Transverse colon (tissue), 4 donors: ENCODE measurements around the gene TMOD1. TPM values are rescaled to one million over a fixed set of nuclear protein-coding genes. Genes with fewer than 3 reads are reported as not detected.

Experiments
- DNase-seq: peaks from one replicate; pipeline ENCODE4 v3.0.0-alpha.2; 2019
- H3K27ac ChIP-seq, 4 donors: fragments of 200-600 bp; sonication (generic); 2 replicates each; pipeline ENCODE4 v1.5.1; 2016 to 2018; ENCODE audit warnings: inconsistent platforms in 4 of 4
- H3K27me3 ChIP-seq: fragments of 200-600 bp; sonication (generic); 2 replicates; pipeline ENCODE4 v1.5.1; 2017; ENCODE audit warnings: inconsistent platforms
- H3K36me3 ChIP-seq, 4 donors: fragments of 200-600 bp; sonication (generic); 2 replicates each; pipeline ENCODE4 v1.5.1; 2017 to 2019; ENCODE audit warnings: inconsistent platforms in 4 of 4
- H3K4me1 ChIP-seq, 4 donors: fragments of 200-600 bp; sonication (generic); 2 replicates each; pipeline ENCODE4 v1.5.1; 2017 to 2020; ENCODE audit warnings: inconsistent platforms in 4 of 4
- H3K4me3 ChIP-seq, 4 donors: fragments of 200-600 bp; sonication (generic); 1 replicate in 1 of 4; 2 replicates in 3 of 4; pipeline versions ENCODE4 v1.5.1 to v1.6.1; 2017 to 2019; ENCODE audit warnings: inconsistent platforms in 4 of 4
- H3K9me3 ChIP-seq, 2 donors: fragments of 200-600 bp; sonication (generic); 2 replicates each; pipeline ENCODE4 v1.5.1; 2017 to 2019; ENCODE audit warnings: inconsistent platforms in 2 of 2
- CTCF ChIP-seq, 5 experiments: fragments of 200-600 bp in 3 of 5; fragments of 450-650 bp in 2 of 5; sonication (generic) in 3 of 5; IDR thresholded peaks; 1 replicate in 2 of 5; 2 replicates in 3 of 5; pipeline ENCODE4 v1.5.1; 2016 to 2017; ENCODE audit warnings: antibody characterized with exemption in 5 of 5, inconsistent platforms in 3 of 5, mild to moderate bottlenecking in 2 of 5, moderate library complexity in 1 of 5
- EP300 ChIP-seq: sonication (generic); formaldehyde crosslinking; IDR thresholded peaks from one replicate; pipeline ENCODE4 v1.6.1; 2017; ENCODE audit warnings: antibody characterized with exemption, low read depth
- POLR2A ChIP-seq: fragments of 450-650 bp; IDR thresholded peaks from one replicate; pipeline ENCODE4 v1.6.1; 2016; ENCODE audit warnings: antibody characterized with exemption, mild to moderate bottlenecking, moderate library complexity
- POLR2AphosphoS5 ChIP-seq, 3 donors: sonication (generic); formaldehyde crosslinking; IDR thresholded peaks; one replicate each; pipeline ENCODE4 v1.6.1; 2016; ENCODE audit warnings: antibody characterized with exemption in 3 of 3
- WGBS, 2 donors: methylation state at CpG; one replicate each; pipeline ENCODE4 v1.1.5; 2018; ENCODE audit warnings: low coverage in 1 of 2; 5-methylcytosine and 5-hydroxymethylcytosine counted together
- in situ Hi-C, 4 donors: fragments of 200-750 bp; cut with MboI; loops; one replicate each; pipeline versions ENCODE4 v1.15.0 to v1.15.1; 2017; ENCODE audit warnings: low sequenced_read_pairs in 3 of 4, low pct_ligation_motif_present in 1 of 4, low pct_unique_long_range_greater_than_20kb in 1 of 4
- intact Hi-C: fragments of 100-400 bp; cut with DNase I; formaldehyde crosslinking; loops from one replicate; pipeline ENCODE4 v1.15.1; 2023; ENCODE audit warnings: low total_unique reads
- total RNA-seq, 4 donors: library from RNA; depleted of rRNA; stranded (reverse); fragments of >200 nt; gene quantifications; one replicate each; pipeline ENCODE4 v1.1.0, GENCODE V29; 2016

TMOD1 gene
- total RNA-seq, 4 donors from 2014 or later, result 4.2 to 11.6 (median 7.1) TPM

DNA sequence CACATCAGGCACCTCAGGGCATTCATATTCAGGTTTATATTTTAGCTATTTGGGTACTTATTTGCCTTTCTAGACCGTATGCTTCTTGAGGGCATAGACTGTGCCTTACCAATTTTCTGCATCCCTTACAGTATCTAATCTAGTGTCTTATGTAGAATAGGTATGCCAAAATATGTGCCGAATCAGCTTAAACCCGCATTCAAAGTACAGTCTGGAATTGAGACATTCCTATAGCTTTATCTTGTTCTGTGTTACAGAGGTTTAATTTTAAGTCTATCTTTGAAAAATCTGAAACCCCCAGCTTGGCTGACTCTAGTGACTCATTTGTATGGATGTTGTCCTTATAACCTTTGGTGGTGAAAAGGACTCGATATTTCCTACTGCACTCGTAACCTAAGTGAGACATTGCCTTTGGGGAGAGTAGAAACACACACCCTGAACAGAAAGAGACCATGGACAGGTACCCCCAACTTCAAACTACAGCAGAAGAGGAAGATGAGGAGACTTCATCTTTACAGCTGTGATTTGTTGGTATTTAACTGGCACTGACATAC lies 27.0 kb upstream of the TMOD1 start:
- in situ Hi-C loops, result no loop called here

DNA sequence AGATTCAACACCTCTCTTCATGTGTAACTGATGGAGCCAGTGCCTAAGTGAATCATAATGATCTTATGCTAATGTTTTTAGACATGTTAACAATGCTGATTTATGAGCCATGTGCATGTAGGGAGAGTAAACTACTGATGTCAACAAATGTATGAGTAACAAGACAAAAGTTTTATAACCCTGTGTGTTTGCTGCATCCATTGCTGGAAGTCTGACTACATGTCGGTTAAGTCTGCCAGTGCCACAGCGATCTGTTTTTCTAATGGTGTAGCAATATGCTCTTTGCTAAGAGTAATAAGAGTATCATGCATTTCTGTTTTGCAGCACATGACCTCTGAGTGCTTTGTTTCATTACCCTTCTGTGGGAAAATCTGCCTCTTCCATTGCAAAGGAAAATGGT lies 26.4 kb upstream of the TMOD1 start:
- no peak for TF ChIP-seq CTCF (IDR thresholded peaks at IDR 0.05)
- no peak for TF ChIP-seq POLR2A
- no peak for TF ChIP-seq EP300
- no peak for TF ChIP-seq POLR2AphosphoS5 (IDR thresholded peaks at IDR 0.05)
- DNase-seq, result no peak
- H3K27ac ChIP-seq, result no peak overlapping the region
- no peaks in the 10 kb centered on the region for H3K9me3 ChIP-seq
- WGBS, 2 donors, result 63 to 88% methylated on average over 2 of the region's 2 CpGs
- intact Hi-C loops, result no loop called here
- H3K4me3 ChIP-seq, result no peak overlapping the region
- H3K27me3 ChIP-seq, result no peaks in the 10 kb centered on the region
- peaks cover 0 to 3% (median 0%) of the 10 kb centered on the region in 4 donors for H3K36me3 ChIP-seq
- in situ Hi-C loops, result no loop called here
- no peaks in the 10 kb centered on the region for H3K4me1 ChIP-seq

More for the DNA sequence above, 27.0 kb upstream of the TMOD1 start:
- 88 to 95% methylated on average over 4 to 5 of the region's 5 CpGs for WGBS, 2 donors
- no peak for DNase-seq
- H3K36me3 ChIP-seq, result peaks cover 0 to 3% (median 0%) of the 10 kb centered on the region in 4 donors
- H3K27ac ChIP-seq, result no peak overlapping the region
- peaks cover 0 to under 1% (median 0%) of the 10 kb centered on the region in 4 donors for H3K4me1 ChIP-seq
- no peaks in the 10 kb centered on the region for H3K9me3 ChIP-seq
- intact Hi-C loops, result no loop called here
- TF ChIP-seq EP300 (no peak), POLR2A (no peak), POLR2AphosphoS5 (IDR thresholded peaks at IDR 0.05) (no peak), CTCF (IDR thresholded peaks at IDR 0.05) (no peak)
- no peak overlapping the region for H3K4me3 ChIP-seq
- H3K27me3 ChIP-seq, result no peaks in the 10 kb centered on the region

DNA sequence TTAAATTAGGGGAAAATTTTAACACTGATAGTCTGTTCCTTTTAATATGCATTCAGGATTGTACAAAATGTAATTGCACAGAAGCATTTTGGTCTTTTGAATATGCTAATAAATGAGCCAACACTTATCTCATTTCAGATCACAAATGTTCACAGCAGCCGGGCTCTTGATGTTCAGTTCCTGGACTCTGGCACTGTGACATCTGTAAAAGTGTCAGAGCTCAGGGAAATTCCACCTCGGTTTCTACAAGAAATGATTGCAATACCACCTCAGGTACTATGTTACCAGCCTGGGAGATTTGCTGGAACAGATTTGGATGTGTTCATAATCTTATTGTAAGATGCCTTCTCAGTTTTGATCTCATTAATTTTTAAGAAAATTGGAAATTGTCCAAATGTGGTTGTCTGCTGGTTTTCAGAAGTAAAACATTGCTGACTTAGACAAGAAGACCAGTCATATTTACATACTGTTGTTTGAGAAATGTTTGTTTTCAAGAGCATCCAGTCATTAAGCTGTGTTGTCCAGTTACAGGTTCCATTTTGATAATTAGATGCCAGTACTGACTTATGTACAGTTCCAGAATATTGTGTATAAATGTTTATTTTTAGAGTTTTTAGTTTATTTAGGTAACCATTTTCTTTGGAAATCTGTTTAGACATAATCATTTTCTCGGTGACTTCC lies 23.0 kb upstream of the TMOD1 start:
- TF ChIP-seq EP300 (no peak), POLR2AphosphoS5 (IDR thresholded peaks at IDR 0.05) (no peak), CTCF (IDR thresholded peaks at IDR 0.05) (no peak), POLR2A (no peak)
- Histone ChIP-seq H3K4me3 (no peak overlapping the region), H3K27me3 (no peaks in the 10 kb centered on the region), H3K9me3 (no peaks in the 10 kb centered on the region), H3K4me1 (no peaks in the 10 kb centered on the region), H3K27ac (no peak overlapping the region), H3K36me3 (peaks cover 0 to 22% (median 3%) of the 10 kb centered on the region in 4 donors)
- in situ Hi-C loops (no loop called here), intact Hi-C loops (no loop called here)
- WGBS, 2 donors, result 49 to 63% methylated on average over 3 of the region's 3 CpGs
- no peak for DNase-seq

- H3K36me3 ChIP-seq, result peaks cover 0 to 32% (median 3%) of the 10 kb centered on the region in 4 donors
- WGBS, 2 donors, result 93 to 100% methylated on average over 5 of the region's 5 CpGs
- no peaks in the 10 kb centered on the region for H3K4me1 ChIP-seq
- in situ Hi-C loops, result no loop called here
- intact Hi-C loops, result no loop called here
- H3K4me3 ChIP-seq, result no peak overlapping the region
- TF ChIP-seq EP300 (no peak), POLR2AphosphoS5 (IDR thresholded peaks at IDR 0.05) (no peak), CTCF (IDR thresholded peaks at IDR 0.05) (no peak), POLR2A (no peak)
- no peak overlapping the region for H3K27ac ChIP-seq
- no peak for DNase-seq
- no peaks in the 10 kb centered on the region for H3K27me3 ChIP-seq
- no peaks in the 10 kb centered on the region for H3K9me3 ChIP-seq
Measured at GRCh38 chr9:97479496-97480159, 21.8 kb upstream of the TMOD1 start.
